ENCODE data around the gene SPATC1L.

Gene SPATC1L

GRCh38 chr21:46220275-46220810 is 36.1 kb upstream of the SPATC1L start:
- H3K4me3 ChIP-seq (ENCODE audit: low read length) = no peak overlapping the region
- TF ChIP-seq ZNF274 (IDR thresholded peaks at IDR 0.05; ENCODE audit: low read depth, low read length) = no peak

- H3K4me3 ChIP-seq (ENCODE audit: low read length) = no peak overlapping the region
- no peak for TF ChIP-seq ZNF274 (IDR thresholded peaks at IDR 0.05; ENCODE audit: low read depth, low read length)
Measured at GRCh38 chr21:46219591-46220239, 35.5 kb upstream of the SPATC1L start.

GRCh38 chr21:46218906-46219590 is 34.8 kb upstream of the SPATC1L start:
- H3K4me3 ChIP-seq (ENCODE audit: low read length) = no peak overlapping the region
- no peak for TF ChIP-seq ZNF274 (IDR thresholded peaks at IDR 0.05; ENCODE audit: low read depth, low read length)

- H3K4me3 ChIP-seq (ENCODE audit: low read length) = no peak overlapping the region
- TF ChIP-seq ZNF274 (IDR thresholded peaks at IDR 0.05; ENCODE audit: low read depth, low read length) = no peak
Measured at GRCh38 chr21:46217511-46218196, 33.4 kb upstream of the SPATC1L start.

- H3K4me3 ChIP-seq (ENCODE audit: low read length) = no peak overlapping the region
- no peak for TF ChIP-seq ZNF274 (IDR thresholded peaks at IDR 0.05; ENCODE audit: low read depth, low read length)
Measured at GRCh38 chr21:46216132-46216747, 32.0 kb upstream of the SPATC1L start.

- no peak overlapping the region for H3K4me3 ChIP-seq (ENCODE audit: low read length)
- no peak for TF ChIP-seq ZNF274 (IDR thresholded peaks at IDR 0.05; ENCODE audit: low read depth, low read length)
Measured at GRCh38 chr21:46215436-46216131, 31.3 kb upstream of the SPATC1L start.

- no peak for TF ChIP-seq ZNF274 (IDR thresholded peaks at IDR 0.05; ENCODE audit: low read depth, low read length)
- no peak overlapping the region for H3K4me3 ChIP-seq (ENCODE audit: low read length)
Measured at GRCh38 chr21:46214478-46215340, 30.4 kb upstream of the SPATC1L start.

GRCh38 chr21:46213620-46214286 is 29.5 kb upstream of the SPATC1L start:
- H3K4me3 ChIP-seq (ENCODE audit: low read length) = no peak overlapping the region
- no peak for TF ChIP-seq ZNF274 (IDR thresholded peaks at IDR 0.05; ENCODE audit: low read depth, low read length)

- no peak for TF ChIP-seq ZNF274 (IDR thresholded peaks at IDR 0.05; ENCODE audit: low read depth, low read length)
- no peak overlapping the region for H3K4me3 ChIP-seq (ENCODE audit: low read length)
Measured at GRCh38 chr21:46212721-46213484, 28.6 kb upstream of the SPATC1L start.

GRCh38 chr21:46211786-46212720 is 27.8 kb upstream of the SPATC1L start:
- no peak for TF ChIP-seq ZNF274 (IDR thresholded peaks at IDR 0.05; ENCODE audit: low read depth, low read length)

GRCh38 chr21:46211376-46211775 is 27.1 kb upstream of the SPATC1L start:
- no peak for TF ChIP-seq ZNF274 (IDR thresholded peaks at IDR 0.05; ENCODE audit: low read depth, low read length)

More at GRCh38 chr21:46211786-46212720, 27.8 kb upstream of the SPATC1L start:
- H3K4me3 ChIP-seq (ENCODE audit: low read length) = no peak overlapping the region

More at GRCh38 chr21:46211376-46211775, 27.1 kb upstream of the SPATC1L start:
- no peak overlapping the region for H3K4me3 ChIP-seq (ENCODE audit: low read length)

All from GM08714 (cell line).